Osteocyte (in vitro differentiated cells): ENCODE results near the gene TRERF1. TPM values are rescaled to one million over a fixed set of nuclear protein-coding genes. Genes with fewer than 3 reads are reported as not detected.
A peak's percentile ranks its signal among the peaks of the same experiment; 100 is the strongest.

ENCODE experiments used
- DNase-seq: peaks from one replicate; pipeline ENCODE4 v3.0.0; 2021; ENCODE audit warnings: mixed read lengths; ENCODE audit not compliant: unreplicated experiment; ENCODE audit errors: extremely low spot score
- H3K27ac Mint-ChIP-seq: one replicate; pipeline ENCODE4 v1.8.0; 2021; ENCODE audit warnings: mild to moderate bottlenecking, mixed read lengths; ENCODE audit not compliant: unreplicated experiment
- H3K27me3 Mint-ChIP-seq: one replicate; pipeline ENCODE4 v1.8.0; 2021; ENCODE audit warnings: mixed read lengths; ENCODE audit not compliant: unreplicated experiment
- H3K36me3 Mint-ChIP-seq: one replicate; pipeline ENCODE4 v1.8.0; 2021; ENCODE audit warnings: mixed read lengths; ENCODE audit not compliant: unreplicated experiment
- H3K4me1 Mint-ChIP-seq: one replicate; pipeline ENCODE4 v1.8.0; 2021; ENCODE audit warnings: mixed read lengths; ENCODE audit not compliant: unreplicated experiment
- H3K4me3 Mint-ChIP-seq: one replicate; pipeline ENCODE4 v1.8.0; 2021; ENCODE audit warnings: mild to moderate bottlenecking, moderate library complexity, mixed read lengths; ENCODE audit not compliant: unreplicated experiment
- H3K9me3 Mint-ChIP-seq: one replicate; pipeline ENCODE4 v1.8.0; 2021; ENCODE audit warnings: mixed read lengths; ENCODE audit not compliant: unreplicated experiment
- CTCF ChIP-seq: fragments of 200-600 bp; sonication (generic); IDR thresholded peaks from 2 replicates; pipeline ENCODE4 v1.5.0; 2021; ENCODE audit warnings: antibody characterized with exemption, mild to moderate bottlenecking, moderate library complexity
- total RNA-seq: library from RNA; stranded (reverse); gene quantifications from 2 replicates; pipeline ENCODE4 v1.2.1, GENCODE V29; 2021

Gene TRERF1
- total RNA-seq, 1 donor from 2014 or later = 6.4 TPM

GRCh38 chr6:42363926-42364849 is 87.5 kb downstream of the TRERF1 start:
- Mint-ChIP-seq H3K4me3 (no peak overlapping the region), H3K9me3 (no peaks in the 10 kb centered on the region), H3K27ac (no peak overlapping the region), H3K27me3 (no peaks in the 10 kb centered on the region), H3K4me1 (peaks cover 12% of the 10 kb centered on the region), H3K36me3 (peaks cover 6% of the 10 kb centered on the region)
- no peak for DNase-seq
- TF ChIP-seq CTCF = no peak

- no peak overlapping the region for H3K27ac Mint-ChIP-seq
- no peaks in the 10 kb centered on the region for H3K9me3 Mint-ChIP-seq
- TF ChIP-seq CTCF = no peak
- H3K36me3 Mint-ChIP-seq = peaks cover 6% of the 10 kb centered on the region
- no peak overlapping the region for H3K4me3 Mint-ChIP-seq
- DNase-seq = no peak
- no peaks in the 10 kb centered on the region for H3K27me3 Mint-ChIP-seq
- H3K4me1 Mint-ChIP-seq = peaks cover 32% of the 10 kb centered on the region
Observed at GRCh38 chr6:42361036-42361435, 90.7 kb downstream of the TRERF1 start.

GRCh38 chr6:42359021-42359420 is 92.7 kb downstream of the TRERF1 start:
- no peak overlapping the region for H3K4me3 Mint-ChIP-seq
- peaks cover 6% of the 10 kb centered on the region for H3K36me3 Mint-ChIP-seq
- peaks cover 40% of the 10 kb centered on the region for H3K4me1 Mint-ChIP-seq
- DNase-seq = no peak
- H3K27ac Mint-ChIP-seq = no peak overlapping the region
- H3K27me3 Mint-ChIP-seq = no peaks in the 10 kb centered on the region
- no peak for TF ChIP-seq CTCF
- H3K9me3 Mint-ChIP-seq = no peaks in the 10 kb centered on the region

GRCh38 chr6:42355416-42355815 is 96.3 kb downstream of the TRERF1 start:
- Mint-ChIP-seq H3K27ac (no peak overlapping the region), H3K4me1 (peaks cover 45% of the 10 kb centered on the region), H3K9me3 (no peaks in the 10 kb centered on the region), H3K27me3 (no peaks in the 10 kb centered on the region), H3K36me3 (no peaks in the 10 kb centered on the region), H3K4me3 (no peak overlapping the region)
- TF ChIP-seq CTCF = no peak
- DNase-seq = no peak

- no peak for DNase-seq
- Mint-ChIP-seq H3K9me3 (no peaks in the 10 kb centered on the region), H3K36me3 (no peaks in the 10 kb centered on the region), H3K27me3 (no peaks in the 10 kb centered on the region), H3K4me1 (peaks cover 44% of the 10 kb centered on the region), H3K4me3 (no peak overlapping the region), H3K27ac (peak overlapping the region; percentile 53)
- TF ChIP-seq CTCF = no peak
Observed at GRCh38 chr6:42354702-42355101, 97.0 kb downstream of the TRERF1 start.
